Astrocyte (in vitro differentiated cells and primary cell): ENCODE measurements around the gene KRTAP10-6. TPM values are rescaled to one million over a fixed set of nuclear protein-coding genes. Genes with fewer than 3 reads are reported as not detected.

ENCODE experiments used
- DNase-seq: peaks from one replicate; pipeline ENCODE4 v3.0.0-alpha.2; 2010; ENCODE audit warnings: low read depth
- FAIRE-seq: peaks from 2 replicates; lab custom pipeline; 2011; peaks lifted over from hg19 to GRCh38; lab: Jason Lieb, UNC
- H2AFZ ChIP-seq: 2 replicates; pipeline ENCODE4 v1.6.0; 2012; ENCODE audit warnings: low read depth, low read length, inconsistent platforms
- H3K27ac ChIP-seq: 2 replicates; pipeline ENCODE4 v1.5.1; 2011; ENCODE audit warnings: low read depth, low read length, inconsistent platforms
- H3K27me3 ChIP-seq: 2 replicates; pipeline ENCODE4 v1.6.0; 2011; ENCODE audit warnings: low read length, inconsistent platforms; ENCODE audit not compliant: insufficient read depth
- H3K36me3 ChIP-seq: 2 replicates; pipeline ENCODE4 v1.5.1; 2011; ENCODE audit warnings: low read length, inconsistent platforms; ENCODE audit not compliant: insufficient read depth
- H3K4me1 ChIP-seq: 2 replicates; pipeline ENCODE4 v1.5.1; 2011; ENCODE audit warnings: low read length, inconsistent platforms; ENCODE audit not compliant: insufficient read depth
- H3K4me2 ChIP-seq: 2 replicates; pipeline ENCODE4 v1.6.0; 2012; ENCODE audit warnings: low read length, inconsistent platforms
- H3K4me3 ChIP-seq: 2 replicates; pipeline ENCODE4 v1.5.1; 2011; ENCODE audit warnings: low read depth, mild to moderate bottlenecking, low read length, inconsistent platforms; ENCODE audit not compliant: insufficient read depth
- H3K79me2 ChIP-seq: 2 replicates; pipeline ENCODE4 v1.6.0; 2012; ENCODE audit warnings: mild to moderate bottlenecking, low read length, inconsistent platforms; ENCODE audit not compliant: insufficient read depth
- H3K9ac ChIP-seq: 2 replicates; pipeline ENCODE4 v1.6.0; 2012; ENCODE audit warnings: mild to moderate bottlenecking, low read length, inconsistent platforms
- H3K9me3 ChIP-seq: 2 replicates; pipeline ENCODE4 v1.5.1; 2012; ENCODE audit warnings: low read depth, mild to moderate bottlenecking, low read length, inconsistent platforms; ENCODE audit not compliant: insufficient read depth
- H4K20me1 ChIP-seq: 2 replicates; pipeline ENCODE4 v1.6.0; 2012; ENCODE audit warnings: low read length, inconsistent platforms; ENCODE audit not compliant: insufficient read depth
- H3K27ac Mint-ChIP-seq: one replicate; pipeline ENCODE4 v1.8.0; 2021; ENCODE audit warnings: mild to moderate bottlenecking, mixed read lengths; ENCODE audit not compliant: unreplicated experiment
- H3K27me3 Mint-ChIP-seq: one replicate; pipeline ENCODE4 v1.8.0; 2021; ENCODE audit warnings: low read depth, mixed read lengths; ENCODE audit not compliant: unreplicated experiment
- H3K36me3 Mint-ChIP-seq: one replicate; pipeline ENCODE4 v1.8.0; 2021; ENCODE audit warnings: low read depth, mixed read lengths; ENCODE audit not compliant: unreplicated experiment
- H3K4me1 Mint-ChIP-seq: one replicate; pipeline ENCODE4 v1.8.0; 2021; ENCODE audit warnings: low read depth, mixed read lengths; ENCODE audit not compliant: unreplicated experiment
- H3K4me3 Mint-ChIP-seq: one replicate; pipeline ENCODE4 v1.8.0; 2021; ENCODE audit warnings: mild to moderate bottlenecking, moderate library complexity, mixed read lengths; ENCODE audit not compliant: unreplicated experiment
- H3K9me3 Mint-ChIP-seq: one replicate; pipeline ENCODE4 v1.8.0; 2021; ENCODE audit warnings: mild to moderate bottlenecking, mixed read lengths; ENCODE audit not compliant: unreplicated experiment
- CTCF ChIP-seq: IDR thresholded peaks from 2 replicates; pipeline ENCODE4 v1.5.1; 2011; ENCODE audit warnings: low read depth, mild to moderate bottlenecking, inconsistent platforms, low read length, moderate library complexity; ENCODE audit not compliant: insufficient read depth
- EZH2 ChIP-seq: IDR thresholded peaks from 2 replicates; pipeline ENCODE4 v1.6.1; 2012; ENCODE audit warnings: mild to moderate bottlenecking, low read length, inconsistent platforms; ENCODE audit not compliant: insufficient read depth
- total RNA-seq: library from RNA; stranded (reverse); gene quantifications from 2 replicates; pipeline ENCODE4 v1.2.1, GENCODE V29; 2021

Gene KRTAP10-6
- total RNA-seq, 1 donor from 2014 or later, result not detected

- H3K9me3 Mint-ChIP-seq, result peaks cover 12% of the 10 kb centered on the region
- H3K27ac Mint-ChIP-seq, result no peak within 1 kb of the TSS
- Histone ChIP-seq H3K27ac (no peak within 1 kb of the TSS), H4K20me1 (no peaks in the 10 kb centered on the region), H3K79me2 (no peaks in the 10 kb centered on the region), H3K4me1 (no peaks in the 10 kb centered on the region), H3K4me3 (no peak within 1 kb of the TSS), H3K36me3 (no peaks in the 10 kb centered on the region), H3K27me3 (no peaks in the 10 kb centered on the region), H3K9ac (no peak within 1 kb of the TSS), H2AFZ (no peak within 1 kb of the TSS), H3K4me2 (no peak within 1 kb of the TSS), H3K9me3 (peaks cover 2% of the 10 kb centered on the region)
- peaks cover 29% of the 10 kb centered on the region for H3K27me3 Mint-ChIP-seq
- H3K36me3 Mint-ChIP-seq, result no peaks in the 10 kb centered on the region
- no peak for DNase-seq
- FAIRE-seq, result no peak
- TF ChIP-seq EZH2 (no peak), CTCF (no peak)
- no peaks in the 10 kb centered on the region for H3K4me1 Mint-ChIP-seq
- H3K4me3 Mint-ChIP-seq, result no peak within 1 kb of the TSS
Measured at GRCh38 chr21:44637018-44637850, 44.9 kb upstream of the KRTAP10-6 start, which contains the start of gene KRTAP10-10. Gene KRTAP10-10 (plus strand): TSS chr21:44637356. CDS start chr21:44637418, 62 bp downstream.

GRCh38 chr21:44636209-44637017 lies 44.1 kb upstream of the KRTAP10-6 start:
- Histone ChIP-seq H3K4me1 (no peaks in the 10 kb centered on the region), H3K4me3 (no peak overlapping the region), H3K27me3 (no peaks in the 10 kb centered on the region), H3K9ac (no peak overlapping the region), H2AFZ (no peak overlapping the region), H3K27ac (no peak overlapping the region), H4K20me1 (no peaks in the 10 kb centered on the region), H3K9me3 (peaks cover under 1% of the 10 kb centered on the region), H3K79me2 (no peaks in the 10 kb centered on the region), H3K36me3 (no peaks in the 10 kb centered on the region), H3K4me2 (no peak overlapping the region)
- Mint-ChIP-seq H3K4me1 (no peaks in the 10 kb centered on the region), H3K9me3 (peaks cover 20% of the 10 kb centered on the region), H3K36me3 (no peaks in the 10 kb centered on the region), H3K27me3 (peaks cover 27% of the 10 kb centered on the region), H3K4me3 (no peak overlapping the region), H3K27ac (no peak overlapping the region)
- TF ChIP-seq EZH2, result no peak
- TF ChIP-seq CTCF, result no peak
- no peak for FAIRE-seq
- no peak for DNase-seq
